GM13977 (cell line): ENCODE measurements around the gene EXOC6.
"Not testable (repeated sequence)": the region's sequence is repeated elsewhere in the genome, so short reads cannot be mapped to it uniquely, and the experiment has no call there.

ENCODE experiments used
- DNase-seq: peaks from one replicate; pipeline ENCODE4 v3.0.0; 2012; ENCODE audit warnings: low spot score
- CTCF ChIP-seq: IDR thresholded peaks from 2 replicates; pipeline ENCODE4 v1.5.1; 2012; ENCODE audit warnings: mild to moderate bottlenecking, control low read depth; ENCODE audit not compliant: insufficient read depth; ENCODE audit errors: extremely low read depth, missing control alignments
- in situ Hi-C: fragments of 300-500 bp; cut with MboI; formaldehyde crosslinking; loops from one replicate; pipeline ENCODE4 v1.12.0; 2022; ENCODE audit warnings: low sequenced_read_pairs, low pct_unique_long_range_greater_than_20kb, mixed read lengths, inconsistent platforms; ENCODE audit not compliant: unreplicated experiment

The EXOC6 gene

GRCh38 chr10:92969151-92969550 lies 120.8 kb downstream of the EXOC6 start:
- DNase-seq = no peak
- in situ Hi-C loops = no loop called here
- TF ChIP-seq CTCF = no peak

GRCh38 chr10:92970301-92971070 lies 122.2 kb downstream of the EXOC6 start:
- in situ Hi-C loops = no loop called here
- no peak for TF ChIP-seq CTCF
- no peak for DNase-seq

- DNase-seq = no peak
- in situ Hi-C loops = no loop called here
- no peak for TF ChIP-seq CTCF
These were observed 123.9 kb downstream of the EXOC6 start for GRCh38 chr10:92972066-92972870.

GRCh38 chr10:92972886-92973285 lies 124.6 kb downstream of the EXOC6 start:
- in situ Hi-C loops = no loop called here
- no peak for DNase-seq
- TF ChIP-seq CTCF = no peak

- in situ Hi-C loops, DNase-seq: not testable (repeated sequence)
These were observed 128.0 kb downstream of the EXOC6 start for GRCh38 chr10:92976278-92976677.

GRCh38 chr10:92989250-92989649 lies 140.9 kb downstream of the EXOC6 start:
- DNase-seq = no peak

More at GRCh38 chr10:92989250-92989649, 140.9 kb downstream of the EXOC6 start:
- in situ Hi-C loops = no loop called here
- TF ChIP-seq CTCF = no peak
